HG03354 (cell line): ENCODE measurements around the gene CD300LB.

ENCODE experiments used
- ATAC-seq: cut with Tn5 transposase; IDR thresholded peaks from one replicate; pipeline ENCODE4 v1.9.1; 2021; ENCODE audit warnings: mild to moderate bottlenecking; ENCODE audit not compliant: unreplicated experiment, poor library complexity, severe bottlenecking

CD300LB gene

DNA sequence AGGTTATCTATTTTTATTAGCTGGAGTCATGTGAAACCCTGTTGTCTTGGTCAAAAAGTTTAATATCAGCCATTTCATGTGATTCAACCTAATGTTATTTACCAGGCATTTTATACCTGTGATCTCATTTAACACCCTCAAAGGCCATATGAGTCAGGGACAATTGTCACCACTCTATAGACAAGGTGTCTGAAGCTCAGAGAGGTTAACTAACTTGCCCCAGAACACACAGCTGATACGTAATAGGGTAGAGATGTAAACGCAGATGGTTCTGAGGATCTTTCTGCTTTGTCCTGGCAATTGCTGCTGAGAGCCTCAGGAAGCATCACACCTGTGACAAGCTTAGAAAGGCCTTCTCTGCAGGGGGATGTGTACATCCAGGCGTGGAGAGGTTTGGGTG lies 59.9 kb downstream of the CD300LB start:
- ATAC-seq, result no peak
